Measurements from ENCODE around the gene SMIM3.

The SMIM3 gene

GRCh38 chr5:150777685-150778084 is 872 bp upstream of the SMIM3 start:
- no peak for TF ChIP-seq ZNF8 (CRISPR knock-in tag; IDR thresholded peaks at IDR 0.05)
- TF ChIP-seq TOX (CRISPR knock-in tag; IDR thresholded peaks at IDR 0.05; ENCODE audit: borderline replicate concordance): no peak
- ATAC-seq: no peak

GRCh38 chr5:150778088-150778516 is 455 bp upstream of the SMIM3 start:
- ATAC-seq: peak; percentile 13; the same call in 2 of the 3 replicates
- TF ChIP-seq ISL1 (CRISPR knock-in tag; IDR thresholded peaks at IDR 0.05) (no peak), TCF4 (CRISPR knock-in tag; IDR thresholded peaks at IDR 0.05; ENCODE audit: borderline replicate concordance) (no peak), CSDC2 (CRISPR knock-in tag; IDR thresholded peaks at IDR 0.05) (no peak), ZNF70 (CRISPR knock-in tag; IDR thresholded peaks at IDR 0.05) (no peak), TOX (CRISPR knock-in tag; IDR thresholded peaks at IDR 0.05; ENCODE audit: borderline replicate concordance) (no peak), OSR1 (CRISPR knock-in tag; IDR thresholded peaks at IDR 0.05) (no peak), GLIS3 (CRISPR knock-in tag; IDR thresholded peaks at IDR 0.05) (no peak), CREB5 (CRISPR knock-in tag; IDR thresholded peaks at IDR 0.05; ENCODE audit: low read depth) (no peak)

GRCh38 chr5:150779397-150780186 is 1.0 kb downstream of the SMIM3 start:
- no peak for ATAC-seq
- TF ChIP-seq CREB5 (CRISPR knock-in tag; IDR thresholded peaks at IDR 0.05; ENCODE audit: low read depth) (no peak), ARNTL (CRISPR knock-in tag; IDR thresholded peaks at IDR 0.05; ENCODE audit: borderline replicate concordance, low read depth) (no peak), ISL1 (CRISPR knock-in tag; IDR thresholded peaks at IDR 0.05) (no peak), ZFP30 (CRISPR knock-in tag; IDR thresholded peaks at IDR 0.05) (no peak)

GRCh38 chr5:150780187-150780692 is 1.7 kb downstream of the SMIM3 start:
- TF ChIP-seq ZNF70 (CRISPR knock-in tag; IDR thresholded peaks at IDR 0.05) (no peak), TOX (CRISPR knock-in tag; IDR thresholded peaks at IDR 0.05; ENCODE audit: borderline replicate concordance) (no peak), CSRNP3 (CRISPR knock-in tag; IDR thresholded peaks at IDR 0.05) (no peak), GLIS3 (CRISPR knock-in tag; IDR thresholded peaks at IDR 0.05) (no peak), CSDC2 (CRISPR knock-in tag; IDR thresholded peaks at IDR 0.05) (no peak), ZNF8 (CRISPR knock-in tag; IDR thresholded peaks at IDR 0.05) (no peak), PATZ1 (CRISPR knock-in tag; IDR thresholded peaks at IDR 0.05; ENCODE audit: borderline replicate concordance) (no peak), OSR1 (CRISPR knock-in tag; IDR thresholded peaks at IDR 0.05) (no peak), POU6F1 (CRISPR knock-in tag; IDR thresholded peaks at IDR 0.05; ENCODE audit: borderline replicate concordance, low read depth) (no peak), RARB (CRISPR knock-in tag; IDR thresholded peaks at IDR 0.05) (no peak), ZC3H10 (CRISPR knock-in tag; IDR thresholded peaks at IDR 0.05) (no peak), ISL1 (CRISPR knock-in tag; IDR thresholded peaks at IDR 0.05) (no peak), ZFP30 (CRISPR knock-in tag; IDR thresholded peaks at IDR 0.05) (no peak), TSHZ2 (CRISPR knock-in tag; IDR thresholded peaks at IDR 0.05) (no peak), SNAI2 (CRISPR knock-in tag; IDR thresholded peaks at IDR 0.05) (no peak), ZFP3 (CRISPR knock-in tag; IDR thresholded peaks at IDR 0.05) (no peak), TCF4 (CRISPR knock-in tag; IDR thresholded peaks at IDR 0.05; ENCODE audit: borderline replicate concordance) (no peak), ARNTL (CRISPR knock-in tag; IDR thresholded peaks at IDR 0.05; ENCODE audit: borderline replicate concordance, low read depth) (no peak), ESRRG (CRISPR knock-in tag; IDR thresholded peaks at IDR 0.05) (no peak)
- no peak for ATAC-seq
